ENCODE data around the gene ANKRD42.
"Not testable (repeated sequence)": the region's sequence is repeated elsewhere in the genome, so short reads cannot be mapped to it uniquely, and the experiment has no call there.

ANKRD42 gene

DNA sequence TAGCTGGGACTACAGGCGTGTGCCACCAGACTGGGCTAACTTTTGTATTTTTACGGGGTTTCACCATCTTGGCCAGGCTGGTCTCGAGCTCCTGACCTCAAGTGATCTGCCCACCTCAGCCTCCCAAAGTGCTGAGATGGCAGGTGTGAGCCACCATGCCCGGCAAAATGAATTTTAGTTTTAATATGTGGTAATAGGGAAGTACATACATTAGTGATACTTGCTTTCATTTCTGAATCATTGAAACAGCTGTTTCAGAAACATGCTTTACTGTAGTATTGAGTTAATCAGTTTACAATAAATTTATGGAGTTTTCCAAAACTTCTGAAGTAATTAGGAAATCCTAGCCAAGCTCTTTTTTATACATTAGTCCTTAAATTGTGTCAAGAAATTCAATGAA, 21.0 kb upstream of the ANKRD42 start:
- DNase-seq (ENCODE audit: low read depth in 2 of 2), result no peak

DNA sequence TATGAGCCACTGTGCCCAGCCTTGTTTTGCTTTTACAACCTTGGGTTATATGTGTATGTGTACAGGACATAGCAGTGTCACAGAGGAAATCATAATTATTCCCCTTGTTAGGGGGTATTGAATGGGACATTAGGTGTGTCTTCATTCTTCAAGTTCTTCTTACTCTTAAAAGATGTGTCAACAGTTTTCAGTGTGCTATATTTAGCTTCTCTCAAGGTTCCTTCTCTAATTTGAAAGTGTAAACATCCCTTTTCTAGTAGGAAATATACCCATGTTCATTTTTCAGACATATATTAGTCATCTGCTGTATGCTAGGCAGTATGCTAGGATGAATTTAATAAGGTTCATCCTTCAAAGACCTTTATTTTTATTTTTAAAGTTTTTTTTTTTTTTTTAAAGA, 19.5 kb upstream of the ANKRD42 start:
- DNase-seq (ENCODE audit: low read depth in 2 of 2), result no peak

DNA sequence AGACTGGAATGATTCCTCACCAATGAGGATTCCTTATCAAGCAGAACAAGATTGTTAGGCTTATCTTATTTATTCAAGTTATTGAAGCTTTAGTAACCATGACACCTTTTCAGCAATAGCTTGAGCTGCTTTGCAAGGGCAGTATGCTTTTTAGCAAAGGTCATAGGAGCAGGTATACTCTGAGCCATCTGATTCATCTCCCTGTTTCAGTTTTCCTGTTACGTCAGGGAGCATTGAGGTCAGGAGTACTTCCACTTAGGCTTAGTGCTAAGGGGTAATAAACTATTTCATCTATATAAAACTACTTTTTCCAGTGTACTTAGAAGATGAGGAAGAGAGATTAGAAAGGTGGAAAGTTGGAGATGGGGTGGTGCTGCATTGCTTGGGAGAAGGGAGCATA, 17.7 kb upstream of the ANKRD42 start:
- no peak for DNase-seq (ENCODE audit: low read depth in 2 of 2)

DNA sequence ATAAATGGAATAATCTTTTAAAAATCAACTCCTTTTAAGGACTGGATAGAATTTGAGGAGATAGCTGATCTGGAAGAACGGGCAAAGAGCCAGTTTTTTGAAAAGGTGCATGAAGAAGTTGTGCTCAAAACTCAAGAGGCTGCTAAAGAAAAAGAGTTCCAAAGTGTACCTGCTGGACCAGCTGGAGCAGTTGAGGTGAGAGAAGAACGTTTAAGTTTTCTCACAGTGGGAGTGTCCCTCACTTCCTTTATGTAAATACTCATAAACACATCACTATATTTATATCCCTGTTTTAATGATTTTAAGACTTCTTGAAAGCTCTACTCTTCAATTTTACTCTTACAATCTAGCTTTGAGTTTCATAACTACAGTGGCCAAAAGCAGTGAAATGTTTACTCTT, 11.7 kb upstream of the ANKRD42 start:
- no peak for DNase-seq (ENCODE audit: low read depth in 2 of 2)

DNA sequence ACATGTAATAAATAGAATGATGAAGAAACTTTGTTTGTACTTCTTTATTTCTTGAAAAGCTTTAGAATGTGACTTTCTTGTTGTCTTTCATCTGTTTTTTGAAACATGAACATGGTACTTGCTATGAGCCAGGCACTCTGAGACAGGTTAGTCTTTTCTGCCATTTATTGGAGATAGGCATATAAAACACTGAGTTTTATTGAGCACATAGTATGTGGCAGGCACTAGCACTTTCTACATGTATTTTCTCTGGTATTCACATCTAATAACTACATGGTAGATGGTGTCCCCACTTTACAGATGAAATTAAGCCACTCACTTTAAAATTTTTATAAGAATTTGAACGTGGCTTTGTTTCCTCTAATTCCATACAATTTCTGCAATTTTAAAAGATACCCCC, 7.7 kb upstream of the ANKRD42 start:
- DNase-seq (ENCODE audit: low read depth in 2 of 2), result no peak

DNA sequence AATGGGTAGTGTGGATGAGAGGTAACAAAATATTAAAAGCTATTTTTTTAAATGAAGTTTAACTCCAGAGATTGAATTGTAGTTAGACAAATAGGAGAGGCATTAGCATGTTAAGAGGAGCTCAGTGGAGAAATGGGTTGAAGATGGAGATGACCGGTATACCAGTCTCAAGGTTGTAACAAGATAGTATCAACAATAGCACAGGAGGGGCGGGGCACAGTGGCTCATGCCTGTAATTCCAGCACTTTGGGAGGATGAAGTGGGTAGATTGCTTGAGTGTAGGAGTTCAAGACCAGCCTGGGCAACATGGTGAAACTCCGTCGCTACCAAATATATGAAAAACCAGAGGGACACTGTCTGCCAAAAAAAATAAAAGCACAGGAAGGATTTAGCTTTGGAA, 6.0 kb upstream of the ANKRD42 start:
- DNase-seq (ENCODE audit: low read depth in 2 of 2), result no peak

DNA sequence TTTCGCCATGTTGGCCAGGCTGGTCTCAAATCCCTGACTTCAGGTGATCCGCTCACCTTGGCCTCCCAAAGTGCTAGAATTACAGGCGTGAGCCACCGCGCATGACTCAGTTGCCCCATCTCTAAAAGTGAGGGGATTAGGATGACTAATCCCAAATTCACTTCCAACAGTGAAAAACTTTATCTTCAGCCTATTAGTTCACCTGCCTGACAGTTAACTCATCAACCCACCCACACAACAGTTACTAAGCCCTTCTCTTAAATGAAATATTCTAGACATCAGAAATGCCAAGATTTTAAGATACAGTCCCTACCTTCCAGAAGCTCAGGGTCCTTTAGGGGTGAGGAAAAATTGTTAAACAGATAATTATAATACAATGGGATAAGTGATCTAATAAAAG, 2.0 kb upstream of the ANKRD42 start:
- no peak for DNase-seq (ENCODE audit: low read depth in 2 of 2)

DNA sequence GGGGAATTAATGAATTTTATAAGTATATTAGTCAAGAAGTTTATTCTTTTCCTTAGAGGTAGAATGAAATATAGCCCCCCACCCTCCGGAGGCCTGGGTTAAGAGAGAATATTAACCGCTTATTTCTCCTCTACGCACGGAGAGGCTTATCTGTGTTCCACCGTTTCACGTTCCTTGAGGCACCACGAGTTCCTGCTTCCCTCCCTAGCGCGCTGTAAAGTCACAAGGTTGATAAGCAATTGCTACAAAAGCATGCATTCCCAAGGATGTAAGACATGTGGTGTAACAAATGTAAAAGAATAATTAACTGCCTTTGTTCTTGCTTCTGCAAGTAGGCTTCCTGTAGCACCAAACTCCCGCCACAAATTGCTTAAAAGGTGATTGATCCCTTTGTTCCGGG, 1.5 kb upstream of the ANKRD42 start:
- no peak for DNase-seq (ENCODE audit: low read depth in 2 of 2)

DNA sequence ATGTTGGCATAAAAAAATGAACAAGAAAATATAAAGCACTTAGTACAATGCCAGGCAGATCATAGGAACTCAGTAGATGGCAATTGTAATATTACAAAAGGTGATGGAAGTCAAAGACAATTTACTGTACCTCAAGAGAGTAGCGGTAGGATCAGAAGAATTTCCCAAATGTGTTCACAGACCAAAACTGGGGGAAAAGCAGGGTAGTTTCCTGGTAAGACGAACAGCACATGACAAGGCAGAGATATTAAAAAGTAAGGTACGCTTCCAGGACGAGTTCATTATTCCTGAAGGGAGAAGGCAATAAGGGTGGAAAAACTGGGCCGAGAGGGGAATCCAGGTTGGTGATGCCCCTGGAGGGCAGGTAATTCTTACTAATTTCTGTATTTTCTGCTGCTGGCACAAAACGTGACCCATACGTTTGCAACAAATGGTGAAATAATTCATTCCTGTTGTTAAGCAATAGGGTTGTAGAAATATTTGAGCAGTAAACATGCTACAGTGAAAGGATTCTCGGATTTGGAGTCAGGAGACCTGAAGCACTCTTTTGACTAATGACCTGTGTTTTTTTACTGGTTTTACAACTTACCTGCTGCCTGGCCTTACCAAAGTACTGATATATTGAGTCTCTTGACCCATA, 786 bp upstream of the ANKRD42 start:
- DNase-seq (ENCODE audit: low read depth in 2 of 2), result no peak

DNA sequence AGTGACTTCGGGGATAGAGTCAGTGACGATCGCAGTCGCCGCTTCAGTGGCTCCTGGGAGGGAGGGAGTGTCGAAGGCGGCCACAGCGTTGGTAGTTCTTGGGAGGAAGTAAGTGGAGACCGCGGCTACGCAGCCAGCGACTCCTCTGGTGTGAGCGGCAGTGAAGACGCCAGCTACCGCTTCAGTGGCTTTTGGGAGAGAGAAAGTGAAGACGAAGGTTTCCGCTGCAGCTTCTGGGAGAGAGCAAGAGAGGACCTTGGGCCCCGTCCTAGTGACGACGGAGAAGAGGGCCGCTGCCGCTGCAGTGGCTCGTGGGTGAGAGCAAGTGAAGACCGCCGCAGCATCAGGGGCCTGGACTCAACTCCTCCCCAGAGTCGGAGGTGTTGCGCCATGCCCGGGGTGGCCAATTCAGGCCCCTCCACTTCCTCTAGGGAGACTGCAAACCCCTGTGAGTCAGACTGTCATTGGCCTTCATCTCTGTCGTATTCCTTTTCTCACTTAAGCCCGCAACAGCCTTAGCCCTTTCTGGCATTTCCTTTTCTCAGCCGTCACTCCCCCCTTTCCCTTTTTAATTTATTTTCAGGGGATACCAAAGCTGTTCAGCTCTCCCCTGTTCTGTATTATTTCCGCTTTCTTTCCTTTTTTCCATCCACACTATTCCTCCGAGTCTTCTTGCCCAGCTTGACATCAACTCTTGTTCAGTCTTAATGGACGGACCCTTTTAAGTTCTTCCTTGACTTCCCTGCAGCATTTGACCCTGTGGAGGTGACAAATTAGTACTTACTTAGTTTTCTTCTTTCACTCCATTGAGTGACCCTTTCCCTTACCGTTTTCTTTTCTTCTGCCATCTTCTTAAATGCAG, 1.0 kb downstream of the ANKRD42 start:
- DNase-seq (ENCODE audit: low read depth in 2 of 2), result peak; percentile 22 to 31

DNA sequence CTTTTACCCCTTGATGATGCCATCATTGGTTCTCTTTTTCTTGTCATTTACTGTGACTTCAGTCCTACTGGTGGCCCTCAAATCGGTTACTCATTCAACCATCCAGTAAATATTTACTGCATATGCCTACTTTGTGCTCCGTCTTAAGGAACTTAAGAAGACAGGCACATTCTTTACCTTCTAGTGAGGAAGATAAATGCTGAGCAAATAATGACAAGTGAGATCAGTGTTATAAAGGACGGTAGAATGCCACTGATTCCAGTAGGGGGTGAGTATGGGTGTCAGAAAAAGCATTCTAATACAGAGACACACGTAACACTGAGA, 1.6 kb downstream of the ANKRD42 start:
- no peak for DNase-seq (ENCODE audit: low read depth in 2 of 2)

DNA sequence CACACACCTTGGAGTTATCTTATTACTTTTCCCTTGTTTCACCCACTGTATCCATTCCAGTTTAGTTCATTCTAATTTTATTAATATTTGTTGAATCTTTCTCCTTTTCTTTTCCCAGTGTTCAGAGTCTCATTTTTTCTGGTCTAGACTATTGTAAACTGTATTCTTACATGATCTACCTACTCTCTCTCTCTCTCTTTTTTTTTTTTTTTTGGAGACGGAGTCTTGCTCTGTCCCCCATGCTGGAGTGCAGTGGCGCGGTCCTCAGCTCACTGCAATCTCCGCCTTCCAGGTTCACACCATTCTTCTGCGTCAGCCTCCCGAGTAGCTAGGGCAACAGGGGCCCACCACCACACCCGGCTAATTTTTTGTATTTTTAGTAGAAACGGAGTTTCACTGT, 2.1 kb downstream of the ANKRD42 start:
- no peak for DNase-seq (ENCODE audit: low read depth in 2 of 2)

DNA sequence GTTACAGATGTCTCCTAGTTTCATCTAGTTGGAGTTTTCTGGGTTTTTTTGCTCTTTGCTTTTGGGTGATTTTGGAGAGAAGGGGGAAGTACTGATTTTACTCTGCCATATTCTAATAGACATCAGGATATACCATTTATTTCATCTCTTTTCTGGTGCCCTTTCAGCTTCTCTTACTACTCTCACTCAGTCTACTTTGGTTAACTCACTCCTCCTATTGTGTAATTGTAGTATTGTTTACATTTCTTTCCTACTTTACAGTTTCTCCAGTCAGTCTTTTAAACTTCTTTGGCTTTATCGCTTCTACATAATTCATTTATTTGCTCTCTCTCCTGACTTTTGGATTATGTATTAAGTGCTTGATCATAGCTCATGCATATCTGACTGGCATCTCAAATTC, 6.5 kb downstream of the ANKRD42 start:
- DNase-seq (ENCODE audit: low read depth in 2 of 2), result no peak

DNA sequence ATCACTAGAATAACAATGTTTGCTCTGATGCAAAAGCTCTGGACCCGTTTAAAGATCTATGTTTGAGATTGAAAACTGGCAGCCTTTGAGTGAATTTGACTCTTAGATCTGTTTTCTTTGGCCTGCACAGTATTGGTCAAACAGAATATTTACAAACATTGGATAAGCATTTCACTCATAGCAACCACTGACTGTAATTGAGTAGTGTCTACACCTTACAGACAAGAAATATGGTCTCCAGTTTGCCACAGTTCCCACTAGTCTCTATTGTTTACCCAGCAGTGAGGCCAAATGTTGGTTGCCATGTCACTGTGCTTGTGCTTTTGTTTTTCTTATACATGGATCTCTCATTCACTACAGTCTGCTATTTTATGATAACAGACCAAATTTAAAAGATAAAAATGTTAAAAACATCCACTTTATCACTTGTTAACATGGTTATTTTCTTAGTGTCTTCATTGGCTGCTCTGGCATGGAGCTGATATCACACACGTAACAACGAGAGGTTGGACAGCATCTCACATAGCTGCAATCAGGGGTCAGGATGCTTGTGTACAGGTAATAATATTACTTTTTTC, 12.2 kb downstream of the ANKRD42 start:
- DNase-seq (ENCODE audit: low read depth in 2 of 2), result no peak

DNA sequence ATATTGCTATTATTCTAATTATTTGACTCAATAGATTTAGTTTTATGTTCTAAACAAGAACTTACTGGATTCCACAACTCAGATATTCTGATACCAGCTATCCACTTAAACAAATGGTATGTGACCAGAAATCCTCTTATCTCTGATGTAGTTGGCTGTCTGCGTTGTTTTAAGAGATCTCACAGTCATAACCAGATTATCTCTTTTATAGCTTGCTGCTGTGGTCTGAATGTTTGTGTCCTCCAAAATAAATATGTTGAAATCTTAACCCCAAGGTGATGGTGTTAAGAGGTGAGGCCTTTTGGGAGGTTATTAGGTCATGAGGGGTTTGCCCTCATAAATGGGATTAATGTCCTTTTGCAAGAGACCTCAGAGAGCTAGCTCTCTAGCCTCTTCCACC, 12.7 kb downstream of the ANKRD42 start:
- no peak for DNase-seq (ENCODE audit: low read depth in 2 of 2)

DNA sequence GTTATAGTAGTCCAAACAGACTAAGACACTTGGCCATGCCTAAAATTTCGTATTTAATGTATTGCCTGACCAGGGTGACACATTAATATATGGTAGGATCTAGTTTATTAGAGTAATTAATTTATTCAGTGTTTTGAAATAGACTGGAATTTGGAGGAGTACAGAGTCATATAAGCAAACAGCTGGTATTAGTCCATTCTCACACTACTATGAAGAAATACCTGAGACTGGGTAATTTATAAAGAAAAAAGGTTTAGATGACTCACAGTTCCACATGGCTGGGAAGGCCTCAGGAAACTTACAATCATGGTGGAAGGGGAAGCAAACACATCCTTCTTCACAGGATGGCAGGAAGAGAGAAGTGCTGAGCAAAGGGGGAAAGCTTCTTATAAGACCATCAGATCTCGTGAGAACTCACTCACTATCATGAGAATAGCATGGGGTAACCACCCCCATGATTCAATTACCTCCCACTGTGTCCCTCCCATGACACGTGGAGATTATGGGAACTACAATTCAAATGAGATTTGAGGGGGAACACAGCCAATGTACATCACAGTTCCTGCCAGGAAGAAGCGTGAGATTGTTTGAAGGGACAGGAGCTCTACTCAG, 13.4 kb downstream of the ANKRD42 start:
- not testable (repeated sequence) for DNase-seq (ENCODE audit: low read depth in 2 of 2)

DNA sequence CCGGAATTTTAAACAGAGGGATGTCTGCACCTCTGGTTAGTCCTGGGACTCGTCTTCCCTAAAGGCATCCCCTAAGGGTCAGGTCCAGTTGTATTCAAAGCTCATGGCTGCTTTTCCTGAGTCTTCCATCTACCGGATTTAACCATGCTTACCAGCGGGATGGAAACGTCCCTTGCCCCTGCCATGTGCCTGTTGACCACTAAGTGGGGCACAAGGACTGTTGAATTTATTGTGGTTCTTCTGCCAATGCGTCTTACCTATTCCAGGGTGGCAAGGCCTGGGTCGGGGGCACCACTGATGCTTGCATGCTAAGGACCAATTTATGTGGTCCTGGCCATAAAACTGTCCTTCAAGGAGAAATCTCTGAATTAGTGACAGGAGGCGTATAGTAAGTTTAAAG, 25.6 kb downstream of the ANKRD42 start:
- no peak for DNase-seq (ENCODE audit: low read depth in 2 of 2)

DNA sequence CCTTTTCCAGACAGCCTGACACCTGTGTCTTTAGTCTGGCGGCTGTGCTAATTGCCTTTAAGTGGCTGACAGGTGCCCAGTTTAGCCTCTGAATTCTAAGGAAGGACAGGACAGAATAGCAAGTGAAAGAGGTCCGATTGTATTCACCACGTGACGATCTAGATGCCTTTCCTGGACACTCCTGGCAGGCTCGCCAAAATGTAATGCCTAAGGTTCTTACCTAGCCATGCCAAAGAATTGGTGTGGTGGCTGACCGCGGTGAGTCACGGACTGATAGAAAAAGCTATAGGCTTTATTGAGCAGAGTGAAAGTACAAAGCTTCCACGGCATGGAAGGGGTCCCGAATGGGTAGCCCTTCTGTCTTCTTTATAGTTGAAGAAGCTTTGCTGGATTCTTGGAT, 26.7 kb downstream of the ANKRD42 start:
- DNase-seq (ENCODE audit: low read depth in 2 of 2), result no peak

DNA sequence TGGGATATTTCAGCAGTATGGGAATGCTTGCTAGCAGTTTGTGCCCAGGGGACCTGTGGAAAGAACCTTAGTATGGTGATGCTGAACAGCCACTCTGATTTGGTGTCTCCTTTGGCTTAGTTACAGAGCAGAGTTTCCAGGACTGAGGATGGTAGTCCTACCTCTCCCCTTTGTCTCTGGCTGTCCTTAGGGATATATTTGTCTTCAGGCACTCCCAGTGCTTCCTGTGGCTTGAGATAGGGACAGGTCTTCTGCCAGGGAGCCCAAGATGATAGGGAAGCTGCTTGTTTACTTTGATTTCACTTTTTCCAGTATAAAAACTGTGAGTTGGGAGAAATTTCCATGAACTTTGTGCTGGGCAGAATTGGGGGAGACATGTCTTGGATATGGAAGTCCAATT, 28.2 kb downstream of the ANKRD42 start:
- no peak for DNase-seq (ENCODE audit: low read depth in 2 of 2)

DNA sequence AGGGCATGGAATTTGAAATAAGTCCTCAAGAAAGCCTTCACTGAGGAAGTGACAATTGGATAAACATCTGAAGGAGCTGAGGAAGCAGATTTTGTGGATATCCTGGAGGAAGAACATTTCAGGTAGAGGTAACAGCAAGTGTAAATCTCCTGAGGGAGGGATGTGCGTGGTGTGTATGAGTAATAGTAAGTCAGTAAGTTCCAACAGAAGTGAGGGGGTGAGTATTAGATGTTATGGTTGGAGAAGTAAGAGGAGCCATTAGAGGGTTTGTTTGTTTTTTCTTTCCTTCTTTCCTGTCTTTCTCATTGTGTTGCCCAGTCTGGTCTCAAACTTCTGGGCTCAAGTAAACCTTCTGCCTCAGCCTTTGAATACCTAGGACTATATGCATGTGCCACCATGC, 29.0 kb downstream of the ANKRD42 start:
- no peak for DNase-seq (ENCODE audit: low read depth in 2 of 2)

DNA sequence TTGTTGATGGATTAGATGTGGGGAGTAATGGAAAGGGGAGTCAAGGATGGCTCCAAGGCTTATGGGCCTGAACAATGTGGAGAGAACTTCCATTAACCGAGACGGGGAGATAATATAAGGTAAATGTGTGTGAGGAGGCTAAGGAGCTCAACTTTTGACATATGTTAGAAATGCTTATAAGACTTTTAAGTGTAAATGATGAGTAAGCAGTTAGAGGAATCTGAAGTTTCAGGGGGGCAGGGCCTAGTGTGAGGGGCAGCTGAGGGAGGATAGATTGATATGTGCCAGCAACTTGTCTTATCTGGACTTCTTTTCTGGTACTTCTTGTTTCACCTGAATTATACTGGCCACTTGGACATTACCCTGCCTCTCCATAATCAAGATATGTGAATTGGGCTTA, 29.9 kb downstream of the ANKRD42 start:
- DNase-seq (ENCODE audit: low read depth in 2 of 2), result no peak

DNA sequence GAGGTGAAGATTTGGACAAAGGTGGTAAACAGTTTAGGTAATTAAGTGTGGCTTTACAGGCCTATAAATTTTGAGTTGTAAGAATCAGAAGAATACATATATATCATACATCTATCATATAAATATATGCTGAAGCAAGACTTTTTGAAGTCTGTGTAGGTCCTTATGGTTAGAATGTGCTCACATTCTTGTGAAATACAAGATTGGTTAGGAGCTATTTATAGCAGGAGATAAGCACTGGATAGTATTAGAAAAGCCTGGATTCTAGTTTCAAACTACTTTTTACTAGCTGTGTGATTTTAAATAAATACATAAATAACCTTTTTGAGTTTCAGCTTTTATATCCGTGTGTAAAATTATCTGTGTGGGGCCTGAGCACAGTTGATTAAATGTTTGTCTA, 42.3 kb downstream of the ANKRD42 start:
- no peak for DNase-seq (ENCODE audit: low read depth in 2 of 2)

DNA sequence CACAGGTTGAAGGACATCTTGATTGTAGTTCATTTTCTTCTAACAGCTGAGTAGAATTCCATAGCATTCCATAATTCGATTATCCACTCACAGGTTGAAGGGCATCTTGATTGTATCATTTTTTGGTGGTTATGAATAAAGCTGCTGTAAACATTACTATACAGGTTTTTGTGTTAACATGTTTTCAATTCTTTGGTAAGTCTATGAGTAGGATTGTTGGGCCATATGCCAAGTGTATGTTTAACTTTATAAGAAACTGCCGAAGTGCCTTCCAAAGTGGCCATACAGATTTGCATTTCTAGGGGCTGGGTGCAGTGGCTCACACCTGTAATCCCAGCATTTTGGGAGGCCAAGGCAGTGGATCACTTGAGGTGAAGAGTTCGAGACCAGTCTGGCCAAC, 44.6 kb downstream of the ANKRD42 start:
- DNase-seq (ENCODE audit: low read depth in 2 of 2), result no peak

Data from stimulated activated CD8-positive, alpha-beta memory T cell treated with anti-CD3 and anti-CD28 coated beads, Interleukin-7, amount 100 ng/mL, for 1 hour (primary cell).